Measurements from ENCODE around the gene ZSCAN31.

DNA sequence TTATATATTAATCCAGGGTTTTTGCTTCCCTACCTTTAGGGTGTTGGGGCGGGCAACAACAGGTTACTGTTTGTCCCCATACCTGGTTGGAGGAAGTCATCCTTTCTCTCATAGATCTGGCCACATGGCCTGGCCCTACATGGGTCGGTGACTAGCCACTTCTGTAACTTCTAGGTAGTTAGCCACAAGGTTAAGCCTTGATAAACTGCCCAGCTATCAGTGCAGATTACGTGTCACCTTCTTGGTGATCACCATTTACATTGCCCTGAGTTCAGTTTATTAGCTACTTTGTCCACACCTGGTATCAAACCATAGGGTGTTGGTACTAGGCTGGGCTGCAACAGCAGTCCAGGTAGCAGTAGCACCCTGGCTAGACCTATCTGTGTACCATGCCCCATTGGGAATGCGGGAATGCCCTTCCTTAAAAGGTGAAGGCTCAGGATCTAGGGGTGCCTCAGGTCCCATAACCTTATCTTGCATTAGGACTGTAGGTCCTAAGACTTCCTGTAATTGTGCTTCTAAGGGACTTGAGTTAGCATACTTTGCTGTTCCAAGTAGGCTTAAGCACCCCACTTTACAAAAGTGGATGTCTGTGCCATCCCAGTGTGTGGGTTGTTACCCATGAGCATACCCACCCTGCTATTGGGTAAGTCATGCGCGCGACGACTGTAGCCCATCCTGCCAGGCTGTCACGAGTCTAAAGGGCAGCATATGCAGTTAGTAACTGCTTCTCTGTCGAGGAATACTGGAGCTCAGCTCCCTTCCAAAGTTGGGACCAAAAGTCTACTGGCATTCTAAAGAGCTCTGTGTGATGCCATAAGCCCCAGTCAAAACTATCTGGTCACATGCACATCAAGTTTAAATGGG is 19.0 kb upstream of the ZSCAN31 start:
- TF ChIP-seq ZFX (IDR thresholded peaks at IDR 0.05): no peak
- TF ChIP-seq, protein P1, sequence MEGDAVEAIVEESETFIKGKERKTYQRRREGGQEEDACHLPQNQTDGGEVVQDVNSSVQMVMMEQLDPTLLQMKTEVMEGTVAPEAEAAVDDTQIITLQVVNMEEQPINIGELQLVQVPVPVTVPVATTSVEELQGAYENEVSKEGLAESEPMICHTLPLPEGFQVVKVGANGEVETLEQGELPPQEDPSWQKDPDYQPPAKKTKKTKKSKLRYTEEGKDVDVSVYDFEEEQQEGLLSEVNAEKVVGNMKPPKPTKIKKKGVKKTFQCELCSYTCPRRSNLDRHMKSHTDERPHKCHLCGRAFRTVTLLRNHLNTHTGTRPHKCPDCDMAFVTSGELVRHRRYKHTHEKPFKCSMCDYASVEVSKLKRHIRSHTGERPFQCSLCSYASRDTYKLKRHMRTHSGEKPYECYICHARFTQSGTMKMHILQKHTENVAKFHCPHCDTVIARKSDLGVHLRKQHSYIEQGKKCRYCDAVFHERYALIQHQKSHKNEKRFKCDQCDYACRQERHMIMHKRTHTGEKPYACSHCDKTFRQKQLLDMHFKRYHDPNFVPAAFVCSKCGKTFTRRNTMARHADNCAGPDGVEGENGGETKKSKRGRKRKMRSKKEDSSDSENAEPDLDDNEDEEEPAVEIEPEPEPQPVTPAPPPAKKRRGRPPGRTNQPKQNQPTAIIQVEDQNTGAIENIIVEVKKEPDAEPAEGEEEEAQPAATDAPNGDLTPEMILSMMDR (IDR thresholded peaks at IDR 0.05 in 2 of 3, conservative IDR thresholded peaks at IDR 0.05 in 1 of 3; ENCODE audit: borderline replicate concordance in 1 of 3, insufficient read depth in 1 of 3, low read depth in 2 of 3, low read length in 2 of 3): no peak
- no peak for TF ChIP-seq POLR2AphosphoS5 (IDR thresholded peaks at IDR 0.05; ENCODE audit: low read depth, low read length)
- no peak for TF ChIP-seq EZH2 (IDR thresholded peaks at IDR 0.05)
- TF ChIP-seq TCF7L2 (IDR thresholded peaks at IDR 0.05; ENCODE audit: borderline replicate concordance, extremely low read depth, insufficient read depth, insufficient read length): no peak
- no peak for TF ChIP-seq EGR1 (IDR thresholded peaks at IDR 0.05; ENCODE audit: low read depth)
- TF ChIP-seq SRF (IDR thresholded peaks at IDR 0.05; ENCODE audit: low read depth): no peak
- no peak for TF ChIP-seq FOSL1 (IDR thresholded peaks at IDR 0.05; ENCODE audit: low read depth)
